Hematopoietic multipotent progenitor cell treated with erythropoietin and hydrocortisone succinate and interleukin-3 and kit ligand, for 15 days (in vitro differentiated cells): ENCODE results near the gene ROR1.
"Not testable (repeated sequence)": the region's sequence is repeated elsewhere in the genome, so short reads cannot be mapped to it uniquely, and the experiment has no call there.

ENCODE experiments used
- DNase-seq: peaks from one replicate; pipeline ENCODE4 v3.0.0-alpha.2; 2015; ENCODE audit warnings: low spot score

Gene ROR1

GRCh38 chr1:64062529-64062928 lies 288.7 kb downstream of the ROR1 start:
- DNase-seq, result no peak

GRCh38 chr1:64062941-64063581 lies 289.2 kb downstream of the ROR1 start:
- no peak for DNase-seq

DNA sequence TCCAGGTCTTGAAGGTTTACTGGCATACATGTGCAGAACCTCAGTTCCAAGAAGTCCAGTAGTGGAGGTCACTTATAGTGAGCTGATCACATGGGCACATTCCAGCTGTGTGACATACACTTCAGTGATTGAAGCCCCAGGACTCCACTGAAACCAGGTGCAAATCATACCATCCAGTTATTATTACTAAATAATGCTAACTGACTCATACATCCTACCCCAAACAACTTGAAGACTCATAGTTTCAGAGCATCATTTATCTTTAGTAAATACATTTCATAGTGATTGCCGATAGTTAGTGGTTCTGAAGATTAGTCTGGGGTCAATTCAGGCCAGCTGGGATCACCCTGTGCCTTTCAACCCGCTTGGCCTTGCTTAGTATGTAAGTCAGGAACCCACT lies 291.8 kb downstream of the ROR1 start:
- no peak for DNase-seq

- no peak for DNase-seq
Measured at GRCh38 chr1:64072089-64072793, 298.4 kb downstream of the ROR1 start.

DNA sequence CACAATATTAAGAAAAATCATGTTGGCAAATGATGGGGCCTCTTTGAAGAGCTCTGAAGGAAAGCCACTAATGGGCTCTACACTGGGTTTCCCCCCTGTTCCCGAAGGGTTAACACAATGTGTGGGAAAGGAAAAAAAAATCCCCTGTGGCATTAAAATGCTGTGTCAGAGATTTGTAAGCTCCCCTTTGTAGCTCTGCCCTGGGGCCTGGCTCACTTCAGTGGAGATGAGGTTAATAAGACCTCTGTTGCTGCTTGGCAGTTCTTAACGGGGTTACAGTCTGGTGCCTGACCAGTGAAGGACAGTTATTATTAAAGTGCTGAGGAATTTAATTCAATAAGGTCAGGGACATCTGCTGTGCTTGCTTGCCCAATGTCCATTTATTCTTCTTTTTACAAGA lies 299.9 kb downstream of the ROR1 start:
- no peak for DNase-seq

GRCh38 chr1:64074767-64075166 lies 300.9 kb downstream of the ROR1 start:
- DNase-seq, result no peak

GRCh38 chr1:64077281-64077940 lies 303.6 kb downstream of the ROR1 start:
- DNase-seq, result no peak

GRCh38 chr1:64080941-64081562 lies 307.2 kb downstream of the ROR1 start:
- no peak for DNase-seq

DNA sequence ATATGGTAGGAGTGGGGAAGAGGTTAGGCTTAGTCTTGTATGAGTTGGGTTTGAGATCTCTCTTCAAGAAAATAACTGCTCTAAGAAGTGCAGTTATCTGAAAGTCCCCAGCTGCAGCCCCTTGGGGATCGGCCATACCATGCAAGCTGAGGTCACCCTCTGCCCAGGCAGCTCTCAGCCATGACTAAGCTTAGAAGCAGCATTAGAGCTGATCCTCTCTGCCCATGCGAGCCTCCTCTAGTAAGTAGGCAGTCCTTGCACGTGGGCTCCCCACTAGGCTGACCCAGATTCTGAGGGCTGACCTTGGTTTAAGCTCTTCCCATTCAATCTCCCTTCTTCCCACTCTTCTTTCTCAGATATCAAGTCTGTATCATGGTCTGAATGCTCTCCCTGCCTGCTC lies 308.6 kb downstream of the ROR1 start:
- DNase-seq, result no peak

GRCh38 chr1:64084451-64084850 lies 310.6 kb downstream of the ROR1 start:
- DNase-seq, result no peak

DNA sequence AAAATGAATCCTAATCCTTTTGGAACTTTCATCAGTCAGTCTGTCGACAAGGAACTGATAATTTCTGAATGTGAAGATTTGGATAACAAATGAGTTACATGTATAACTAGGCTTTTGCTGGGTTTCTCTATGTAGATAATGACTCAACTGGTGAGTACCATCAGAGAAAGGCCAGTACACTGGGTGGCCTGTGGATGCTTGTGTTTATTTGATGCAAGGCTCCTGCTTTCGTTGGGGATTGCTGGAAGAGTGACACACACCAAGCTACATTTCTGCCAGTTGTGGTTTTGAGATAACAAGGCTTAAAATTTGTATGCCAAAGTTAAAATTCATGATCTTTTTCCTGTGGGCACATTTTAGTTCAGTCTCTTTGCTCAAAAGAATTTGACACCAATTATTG lies 314.0 kb downstream of the ROR1 start:
- DNase-seq, result no peak

DNA sequence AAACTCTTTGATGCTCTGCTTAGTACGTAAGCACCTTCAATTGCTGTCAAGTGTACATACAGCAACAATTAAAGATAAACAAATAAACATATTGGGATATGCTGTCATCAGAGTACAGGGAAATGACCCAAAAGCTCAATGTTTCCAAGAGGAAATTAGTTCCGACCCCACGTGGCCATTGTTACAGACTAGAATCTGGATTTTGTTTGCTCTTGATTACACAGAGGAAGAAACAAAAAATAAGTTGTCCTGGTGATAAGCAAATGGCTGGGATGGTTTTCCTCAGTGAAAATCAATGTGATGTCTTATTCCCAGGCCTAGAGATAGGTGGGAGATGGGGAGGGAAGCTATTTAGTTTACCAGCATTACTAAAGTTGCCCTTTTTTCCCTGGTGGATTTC lies 316.6 kb downstream of the ROR1 start:
- no peak for DNase-seq

DNA sequence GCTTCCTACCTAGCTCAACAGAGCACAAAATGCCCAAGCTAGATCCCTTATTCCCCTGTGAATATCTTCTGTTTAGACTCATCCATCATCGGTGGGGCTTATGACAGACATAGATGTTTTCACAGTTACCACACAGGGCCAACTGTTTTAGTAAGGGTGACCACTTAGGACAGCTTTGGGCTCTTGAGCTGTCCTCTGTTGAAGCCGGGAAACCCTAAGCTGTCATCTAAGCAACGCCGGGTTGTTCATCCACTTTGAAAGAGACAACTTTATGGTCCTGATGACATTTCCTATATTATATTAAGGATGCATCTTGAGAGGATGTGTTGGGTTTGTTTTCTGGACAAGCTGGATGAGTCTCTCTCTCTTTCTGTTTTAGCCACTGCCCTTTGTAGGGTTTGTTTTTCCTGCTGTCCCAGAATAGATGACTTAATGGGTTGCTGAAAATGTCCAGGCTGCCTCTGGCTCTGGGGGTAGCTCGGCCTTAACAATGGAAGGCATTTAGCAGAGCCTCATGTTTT lies 319.1 kb downstream of the ROR1 start:
- no peak for DNase-seq

GRCh38 chr1:64093941-64094340 lies 320.1 kb downstream of the ROR1 start:
- DNase-seq, result no peak

GRCh38 chr1:64095832-64096231 lies 322.0 kb downstream of the ROR1 start:
- no peak for DNase-seq

DNA sequence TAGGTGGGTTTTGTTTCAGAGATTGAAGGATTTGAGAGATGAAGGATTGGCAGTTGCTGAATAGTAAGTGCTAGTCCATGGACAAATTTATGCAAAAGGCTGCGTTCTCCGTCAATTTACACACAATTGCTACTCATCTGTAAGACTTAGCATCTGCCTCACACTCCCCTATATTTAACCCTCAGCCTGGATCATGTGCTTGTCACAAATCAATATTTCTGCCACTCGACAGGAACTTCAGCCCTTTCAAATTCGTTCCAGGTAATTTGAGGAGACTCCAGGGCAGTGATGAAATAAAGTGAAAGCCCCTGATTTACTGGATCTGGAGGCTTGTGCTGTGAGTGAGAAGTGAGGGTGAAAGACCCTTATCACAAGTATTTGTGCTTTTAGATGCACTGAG lies 324.0 kb downstream of the ROR1 start:
- no peak for DNase-seq

DNA sequence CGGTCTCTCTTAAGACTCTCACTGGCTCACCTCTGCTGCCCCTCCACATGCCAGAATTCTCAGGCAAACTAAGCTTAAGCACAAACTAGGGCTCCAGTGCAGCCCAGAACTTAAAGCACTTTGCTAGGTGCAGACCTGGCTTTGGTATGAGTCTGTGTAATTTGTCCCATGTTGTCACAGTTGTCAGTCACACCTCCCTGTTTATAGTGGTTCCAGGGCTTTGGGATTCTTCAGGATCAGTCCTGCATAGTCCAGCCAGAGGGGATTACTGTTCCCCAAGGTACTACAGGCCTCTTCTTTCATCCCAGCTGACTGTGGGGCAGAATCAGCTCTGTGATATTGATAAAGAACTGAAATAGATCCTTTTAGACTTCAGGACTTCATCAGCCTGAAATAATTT lies 324.6 kb downstream of the ROR1 start:
- no peak for DNase-seq

DNA sequence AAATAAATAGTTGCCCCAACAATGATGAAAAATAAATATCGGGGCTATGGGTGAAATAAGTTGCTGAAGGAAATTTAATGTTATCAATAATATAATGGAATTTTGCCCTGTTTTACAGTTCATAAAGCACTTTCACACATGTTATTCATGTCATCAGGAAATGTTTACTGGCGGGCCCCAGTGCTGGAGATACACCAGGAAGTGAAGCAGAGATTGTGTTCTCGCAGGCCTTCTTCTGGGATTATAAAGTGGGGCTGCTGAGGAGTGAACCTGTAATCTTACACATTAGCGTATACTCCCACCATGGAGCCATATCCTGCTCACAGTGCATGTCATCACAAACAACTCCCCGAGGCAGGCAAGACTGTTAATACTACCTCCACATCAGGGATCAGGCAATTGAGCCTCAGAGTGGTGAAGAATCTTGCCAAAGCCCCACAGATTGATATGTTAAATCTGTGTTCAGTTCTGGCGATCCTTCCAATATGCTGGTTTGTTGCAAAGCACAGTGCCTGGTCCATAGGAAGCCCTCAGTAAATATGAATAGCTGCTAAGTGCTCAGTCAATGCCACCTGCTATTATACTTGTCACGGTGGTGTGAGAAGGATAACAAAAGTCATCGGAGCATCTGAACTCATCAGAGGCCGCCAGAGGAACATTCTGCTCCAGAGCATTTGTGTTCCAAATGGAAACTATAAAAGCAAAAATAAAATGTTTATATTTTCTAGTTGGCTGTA lies 325.2 kb downstream of the ROR1 start:
- no peak for DNase-seq

- DNase-seq, result no peak
Measured at GRCh38 chr1:64100791-64101190, 327.0 kb downstream of the ROR1 start.

GRCh38 chr1:64104585-64104984 lies 330.8 kb downstream of the ROR1 start:
- not testable (repeated sequence) for DNase-seq

- DNase-seq, result no peak
Measured at GRCh38 chr1:64107118-64107519, 333.3 kb downstream of the ROR1 start.

DNA sequence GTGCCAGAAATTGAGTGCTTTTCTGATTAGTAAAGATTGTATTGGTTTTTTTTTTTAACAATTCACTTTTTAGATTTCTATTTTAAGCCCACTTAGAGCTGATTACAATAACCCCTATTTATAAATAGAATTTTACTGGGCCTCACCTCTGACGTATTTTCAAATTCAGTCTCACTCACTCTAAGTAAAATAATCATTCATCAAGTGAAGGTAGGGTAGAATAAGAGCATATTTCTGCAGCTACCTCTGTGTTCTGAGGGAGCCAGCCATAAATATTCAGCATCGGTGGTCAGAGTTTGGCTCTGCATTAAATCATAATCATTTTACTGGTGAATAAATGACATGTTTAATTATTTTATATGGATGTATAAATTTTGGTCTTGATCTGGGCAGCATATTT lies 333.8 kb downstream of the ROR1 start:
- DNase-seq, result no peak
